Coronary artery (tissue), 2 donors: ENCODE results near the gene NFX1.

ENCODE experiments used
- DNase-seq: peaks from one replicate; pipeline ENCODE4 v3.0.0-alpha.2; 2017; ENCODE audit warnings: low spot score
- H3K27ac ChIP-seq, 2 donors: fragments of 200-600 bp; sonication (generic); one replicate each; pipeline ENCODE4 v1.5.1; 2016 to 2019
- H3K4me3 ChIP-seq: fragments of 200-600 bp; sonication (generic); 2 replicates; pipeline ENCODE4 v1.5.1; 2016; ENCODE audit warnings: mild to moderate bottlenecking, moderate library complexity
- CTCF ChIP-seq: fragments of 200-600 bp; sonication (generic); IDR thresholded peaks from one replicate; pipeline ENCODE4 v1.5.1; 2019; ENCODE audit warnings: antibody characterized with exemption

NFX1 gene

GRCh38 chr9:33340186-33340585 is 49.9 kb downstream of the NFX1 start:
- Histone ChIP-seq H3K4me3 (no peak overlapping the region), H3K27ac (no peak overlapping the region)
- DNase-seq, result no peak
- TF ChIP-seq CTCF, result no peak

GRCh38 chr9:33341182-33341581 is 50.9 kb downstream of the NFX1 start:
- no peak for DNase-seq
- H3K4me3 ChIP-seq, result no peak overlapping the region
- no peak overlapping the region for H3K27ac ChIP-seq
- no peak for TF ChIP-seq CTCF

- no peak overlapping the region for H3K27ac ChIP-seq
- TF ChIP-seq CTCF, result no peak
- DNase-seq, result no peak
- no peak overlapping the region for H3K4me3 ChIP-seq
Measured at GRCh38 chr9:33344145-33344544, 53.8 kb downstream of the NFX1 start.

- no peak for DNase-seq
- H3K4me3 ChIP-seq, result no peak overlapping the region
- no peak for TF ChIP-seq CTCF
- H3K27ac ChIP-seq, result no peak overlapping the region
Measured at GRCh38 chr9:33346564-33346963, 56.2 kb downstream of the NFX1 start.

GRCh38 chr9:33348998-33349397 is 58.7 kb downstream of the NFX1 start:
- DNase-seq, result no peak
- Histone ChIP-seq H3K4me3 (no peak overlapping the region), H3K27ac (peak overlapping the region in 1 of 2 donors; percentile 6)
- no peak for TF ChIP-seq CTCF

- DNase-seq, result no peak
- Histone ChIP-seq H3K4me3 (no peak overlapping the region), H3K27ac (peak overlapping the region; percentile 54 to 85)
- no peak for TF ChIP-seq CTCF
Measured at GRCh38 chr9:33349743-33350142, 59.4 kb downstream of the NFX1 start.

GRCh38 chr9:33350310-33350709 is 60.0 kb downstream of the NFX1 start:
- H3K27ac ChIP-seq, result peak overlapping the region; percentile 55 to 85
- H3K4me3 ChIP-seq, result no peak overlapping the region
- no peak for DNase-seq
- TF ChIP-seq CTCF, result no peak
